DOHH2 (cell line): Measurements from ENCODE around the gene SLC5A6.

ENCODE experiments used
- H3F3A ChIP-seq: fragments of 200-600 bp; sonication (generic), shearing (Covaris generic); 2 replicates; pipeline ENCODE4 v1.6.0; 2016; ENCODE audit warnings: antibody characterized with exemption, mild to moderate bottlenecking; ENCODE audit not compliant: control insufficient read depth, insufficient read depth
- H3K27ac ChIP-seq: fragments of 200-600 bp; sonication (generic); 2 replicates; pipeline ENCODE4 v1.5.1; 2014; ENCODE audit warnings: low read depth, mild to moderate bottlenecking, low read length, moderate library complexity
- H3K27me3 ChIP-seq: fragments of 200-600 bp; sonication (generic); 2 replicates; pipeline ENCODE4 v1.6.1; 2014; ENCODE audit warnings: mild to moderate bottlenecking, low read length, mixed read lengths; ENCODE audit not compliant: control insufficient read depth
- H3K36me3 ChIP-seq: fragments of 200-600 bp; sonication (generic); 2 replicates; pipeline ENCODE4 v1.6.1; 2014; ENCODE audit warnings: mild to moderate bottlenecking, low read length, moderate library complexity, mixed read lengths; ENCODE audit not compliant: control insufficient read depth
- H3K4me1 ChIP-seq: fragments of 200-600 bp; sonication (generic); 2 replicates; pipeline ENCODE4 v1.6.1; 2014; ENCODE audit warnings: mild to moderate bottlenecking, low read length, mixed read lengths; ENCODE audit not compliant: control insufficient read depth
- H3K4me2 ChIP-seq: fragments of 200-600 bp; sonication (generic); 2 replicates; pipeline ENCODE4 v1.6.0; 2014; ENCODE audit warnings: mild to moderate bottlenecking, low read length, moderate library complexity
- H3K4me3 ChIP-seq: fragments of 200-600 bp; sonication (generic); 2 replicates; pipeline ENCODE4 v1.5.1; 2014; ENCODE audit warnings: mild to moderate bottlenecking, low read length, mixed read lengths
- H3K79me2 ChIP-seq: fragments of 200-600 bp; sonication (generic); 2 replicates; pipeline ENCODE4 v1.6.1; 2014; ENCODE audit warnings: mild to moderate bottlenecking, low read length, mixed read lengths; ENCODE audit not compliant: control insufficient read depth
- H3K9me2 ChIP-seq: fragments of 200-600 bp; sonication (generic); replicated peaks from 2 replicates; pipeline ENCODE4 v1.6.1; 2014; ENCODE audit warnings: mild to moderate bottlenecking, low read length, mixed read lengths; ENCODE audit not compliant: control insufficient read depth
- H3K9me3 ChIP-seq: fragments of 200-600 bp; sonication (generic); 2 replicates; pipeline ENCODE4 v1.6.1; 2014; ENCODE audit warnings: antibody characterized with exemption, low read length, mixed read lengths; ENCODE audit not compliant: control insufficient read depth, insufficient read depth
- H4K20me1 ChIP-seq: fragments of 200-600 bp; sonication (generic); 2 replicates; pipeline ENCODE4 v1.6.0; 2014; ENCODE audit warnings: low read depth, mild to moderate bottlenecking, antibody characterized with exemption, low read length, moderate library complexity; ENCODE audit not compliant: control insufficient read depth, insufficient read depth
- EZH2phosphoT487 ChIP-seq: fragments of 200-600 bp; sonication (generic); IDR thresholded peaks from 2 replicates; pipeline ENCODE4 v1.6.1; 2017; ENCODE audit warnings: borderline replicate concordance, mild to moderate bottlenecking, antibody characterized with exemption, low read length, moderate library complexity, mixed read lengths
- TF ChIP-seq, protein P1 (sequence below): fragments of 200-600 bp; sonication (generic); IDR thresholded peaks from one replicate; pipeline ENCODE4 v1.5.1; 2014; ENCODE audit warnings: antibody characterized with exemption, mild to moderate bottlenecking, low read depth, low read length; ENCODE audit not compliant: poor library complexity, severe bottlenecking

SLC5A6 gene

DNA sequence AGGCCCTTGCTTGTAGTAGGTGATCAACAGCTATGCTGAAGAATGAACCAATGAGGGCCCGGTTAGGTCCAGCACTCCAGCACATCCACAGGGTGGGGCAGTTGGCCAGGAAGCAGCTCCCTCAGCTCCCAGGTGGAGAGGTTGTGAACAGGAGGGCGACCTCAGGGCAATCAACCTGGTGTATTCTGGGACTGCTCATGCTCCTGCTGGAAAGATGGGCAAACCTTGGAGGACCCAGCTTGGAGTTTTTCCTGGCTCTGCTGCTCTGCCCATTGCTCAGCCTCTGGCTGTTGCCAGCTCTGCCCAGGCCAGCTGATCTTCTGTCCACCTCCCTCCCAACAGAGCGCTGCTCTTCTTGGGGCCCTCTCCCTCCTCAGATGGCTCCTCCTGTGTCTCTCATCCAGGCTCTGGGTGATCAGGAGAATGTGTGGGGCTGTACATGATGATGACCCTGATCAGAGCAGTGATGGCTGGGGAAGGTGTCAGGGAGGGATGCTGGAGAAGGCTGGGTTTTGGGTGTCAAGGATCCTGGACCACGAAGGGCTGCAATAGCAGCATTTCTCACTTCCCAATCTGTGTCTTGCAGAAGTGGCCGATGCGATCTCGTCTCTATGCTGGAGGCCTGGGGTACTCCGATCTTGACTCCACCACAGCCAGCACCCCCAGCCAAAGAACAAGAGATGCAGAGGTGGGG lies 59.8 kb downstream of the SLC5A6 start:
- no peak overlapping the region for H3K27ac ChIP-seq
- H3F3A ChIP-seq, result no peaks in the 10 kb centered on the region
- H3K9me3 ChIP-seq, result no peaks in the 10 kb centered on the region
- no peaks in the 10 kb centered on the region for H3K9me2 ChIP-seq
- no peaks in the 10 kb centered on the region for H3K27me3 ChIP-seq
- no peaks in the 10 kb centered on the region for H3K79me2 ChIP-seq
- no peak overlapping the region for H3K4me2 ChIP-seq
- H4K20me1 ChIP-seq, result no peaks in the 10 kb centered on the region
- H3K4me3 ChIP-seq, result no peak overlapping the region
- no peak for TF ChIP-seq EZH2phosphoT487
- TF ChIP-seq, protein P1, sequence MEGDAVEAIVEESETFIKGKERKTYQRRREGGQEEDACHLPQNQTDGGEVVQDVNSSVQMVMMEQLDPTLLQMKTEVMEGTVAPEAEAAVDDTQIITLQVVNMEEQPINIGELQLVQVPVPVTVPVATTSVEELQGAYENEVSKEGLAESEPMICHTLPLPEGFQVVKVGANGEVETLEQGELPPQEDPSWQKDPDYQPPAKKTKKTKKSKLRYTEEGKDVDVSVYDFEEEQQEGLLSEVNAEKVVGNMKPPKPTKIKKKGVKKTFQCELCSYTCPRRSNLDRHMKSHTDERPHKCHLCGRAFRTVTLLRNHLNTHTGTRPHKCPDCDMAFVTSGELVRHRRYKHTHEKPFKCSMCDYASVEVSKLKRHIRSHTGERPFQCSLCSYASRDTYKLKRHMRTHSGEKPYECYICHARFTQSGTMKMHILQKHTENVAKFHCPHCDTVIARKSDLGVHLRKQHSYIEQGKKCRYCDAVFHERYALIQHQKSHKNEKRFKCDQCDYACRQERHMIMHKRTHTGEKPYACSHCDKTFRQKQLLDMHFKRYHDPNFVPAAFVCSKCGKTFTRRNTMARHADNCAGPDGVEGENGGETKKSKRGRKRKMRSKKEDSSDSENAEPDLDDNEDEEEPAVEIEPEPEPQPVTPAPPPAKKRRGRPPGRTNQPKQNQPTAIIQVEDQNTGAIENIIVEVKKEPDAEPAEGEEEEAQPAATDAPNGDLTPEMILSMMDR, result no peak
- H3K36me3 ChIP-seq, result no peaks in the 10 kb centered on the region
- no peaks in the 10 kb centered on the region for H3K4me1 ChIP-seq

GRCh38 chr2:27150639-27151230 lies 61.3 kb downstream of the SLC5A6 start:
- Histone ChIP-seq H3K4me2 (no peak overlapping the region), H3K4me3 (no peak overlapping the region), H3F3A (no peaks in the 10 kb centered on the region)

More at GRCh38 chr2:27150639-27151230, 61.3 kb downstream of the SLC5A6 start:
- H3K36me3 ChIP-seq, result no peaks in the 10 kb centered on the region
- no peaks in the 10 kb centered on the region for H3K9me2 ChIP-seq
- no peaks in the 10 kb centered on the region for H3K79me2 ChIP-seq
- H3K9me3 ChIP-seq, result no peaks in the 10 kb centered on the region
- H3K4me1 ChIP-seq, result no peaks in the 10 kb centered on the region
- H4K20me1 ChIP-seq, result no peaks in the 10 kb centered on the region
- TF ChIP-seq, protein P1, result no peak
- no peak for TF ChIP-seq EZH2phosphoT487
- peaks cover under 1% of the 10 kb centered on the region; the same call in 1 of the 2 replicates for H3K27me3 ChIP-seq
- no peak overlapping the region for H3K27ac ChIP-seq
